HCT116 (cell line): ENCODE data around the gene BFSP2. TPM values are rescaled to one million over a fixed set of nuclear protein-coding genes. Genes with fewer than 3 reads are reported as not detected.
A peak's percentile ranks its signal among the peaks of the same experiment; 100 is the strongest.

Experiments
- ATAC-seq: fragments of 200-7000 bp; cut with Tn5 transposase; 2 replicates; pipeline ENCODE4 v1.9.1; 2020; ENCODE audit warnings: mild to moderate bottlenecking, moderate library complexity
- BruUV-seq: library from RNA; stranded (reverse); fragments of 400-500 nt; replicated peaks from 2 replicates; lab custom pipeline; 2021; lab: Mats Ljungman, UMichigan
- CTCF ChIA-PET: fragments of 300-600 bp; sonication (Branson Sonifier 250); formaldehyde crosslinking; loops from one replicate; lab custom pipeline; 2021; ENCODE audit warnings: antibody characterized with exemption; lab: Charles Lee
- POLR2A ChIA-PET: fragments of 300-600, 350-600 bp; sonication (Branson Sonifier 250); formaldehyde crosslinking; loops from one replicate; lab custom pipeline; 2021; ENCODE audit warnings: antibody characterized with exemption; lab: Charles Lee
- RAD21 ChIA-PET, 2 experiments: fragments of 300-600 bp; sonication (Branson Sonifier 250); formaldehyde crosslinking; loops; one replicate each; lab custom pipeline; 2023; ENCODE audit warnings: low total read pairs in 2 of 2; ENCODE audit not compliant: uncharacterized antibody in 2 of 2, unreplicated experiment in 2 of 2, low non-redundant PET in 1 of 2; lab: Charles Lee
- DNase-seq: peaks from one replicate; pipeline ENCODE4 v3.0.0-alpha.2; 2010; ENCODE audit warnings: low read depth, low spot score
- H2AFZ ChIP-seq: fragments of 200-600 bp; shearing (Covaris generic), sonication (generic); 2 replicates; pipeline ENCODE4 v1.6.1; 2017; ENCODE audit warnings: low read depth, mixed run types, mixed read lengths, antibody characterized with exemption, low read length; ENCODE audit not compliant: poor library complexity, severe bottlenecking
- H3K27ac ChIP-seq: 2 replicates; pipeline ENCODE4 v1.5.1; 2012; ENCODE audit warnings: low read depth, low read length
- H3K27me3 ChIP-seq: fragments of 200-600 bp; sonication (generic); 2 replicates; pipeline ENCODE4 v1.6.1; 2016; ENCODE audit warnings: mixed run types, low read length, mixed read lengths; ENCODE audit not compliant: insufficient read depth
- H3K36me3 ChIP-seq, 2 experiments: fragments of 200-500 bp in 1 of 2; fragments of 200-600 bp in 1 of 2; sonication (Bioruptor generic) in 1 of 2; sonication (generic) in 1 of 2; 2 replicates each; pipeline versions ENCODE4 v1.5.1 to v1.6.1; 2014 to 2016; ENCODE audit warnings: low read length in 2 of 2, inconsistent platforms in 1 of 2, mixed read lengths in 1 of 2, mixed run types in 1 of 2; ENCODE audit not compliant: insufficient read depth in 2 of 2, control insufficient read depth in 1 of 2
- H3K4me1 ChIP-seq, 2 experiments: fragments of 200-600 bp in 1 of 2; sonication (generic) in 1 of 2; 2 replicates each; pipeline versions ENCODE4 v1.5.1 to v1.6.1; 2012 to 2017; ENCODE audit warnings: low read length in 2 of 2, inconsistent platforms in 1 of 2, mild to moderate bottlenecking in 1 of 2, mixed read lengths in 1 of 2, mixed run types in 1 of 2, moderate library complexity in 1 of 2; ENCODE audit not compliant: insufficient read depth in 2 of 2, control insufficient read depth in 1 of 2
- H3K4me2 ChIP-seq: fragments of 200-600 bp; sonication (generic); 2 replicates; pipeline ENCODE4 v1.6.1; 2017; ENCODE audit warnings: mixed run types, low read length, mixed read lengths
- H3K4me3 ChIP-seq, 2 experiments: fragments of 200-600 bp in 1 of 2; sonication (generic) in 1 of 2; replicated peaks in 1 of 2; 2 replicates each; pipeline ENCODE4 v1.5.1; 2011 to 2016; ENCODE audit warnings: low read length in 2 of 2, control low read depth in 1 of 2, low read depth in 1 of 2, mild to moderate bottlenecking in 1 of 2, mixed read lengths in 1 of 2, mixed run types in 1 of 2
- H3K79me2 ChIP-seq: fragments of 200-600 bp; sonication (generic); 2 replicates; pipeline ENCODE4 v1.6.1; 2017; ENCODE audit warnings: mild to moderate bottlenecking, mixed run types, low read length, moderate library complexity, mixed read lengths; ENCODE audit not compliant: insufficient read depth
- H3K9ac ChIP-seq: fragments of 200-600 bp; sonication (generic); 2 replicates; pipeline ENCODE4 v1.6.1; 2016; ENCODE audit warnings: low read length, mixed read lengths
- H3K9me2 ChIP-seq: fragments of 200-600 bp; sonication (generic), shearing (Covaris generic); 2 replicates; pipeline ENCODE4 v1.6.1; 2017; ENCODE audit warnings: mixed run types, mild to moderate bottlenecking, moderate library complexity; ENCODE audit not compliant: insufficient read depth
- H3K9me3 ChIP-seq, 2 experiments: fragments of 200-500 bp in 1 of 2; fragments of 200-600 bp in 1 of 2; sonication (Bioruptor generic) in 1 of 2; sonication (generic) in 1 of 2; 2 replicates each; pipeline ENCODE4 v1.6.1; 2014 to 2017; ENCODE audit warnings: low read length in 2 of 2, mixed read lengths in 2 of 2, inconsistent platforms in 1 of 2, low read depth in 1 of 2, mild to moderate bottlenecking in 1 of 2, mixed run types in 1 of 2, moderate library complexity in 1 of 2; ENCODE audit not compliant: control insufficient read depth in 1 of 2, insufficient read depth in 1 of 2
- H4K20me1 ChIP-seq: fragments of 200-600 bp; sonication (generic), shearing (Covaris generic); 2 replicates; pipeline ENCODE4 v1.6.1; 2017; ENCODE audit warnings: mixed run types, mild to moderate bottlenecking, moderate library complexity; ENCODE audit not compliant: insufficient read depth
- CBX3 ChIP-seq: IDR thresholded peaks from 2 replicates; pipeline ENCODE4 v1.6.1; 2012; ENCODE audit warnings: low read depth
- ELF1 ChIP-seq: IDR thresholded peaks from 2 replicates; pipeline ENCODE4 v1.6.1; 2012; ENCODE audit warnings: low read depth, borderline replicate concordance
- EZH2phosphoT487 ChIP-seq: fragments of 200-600 bp; IDR thresholded peaks from 2 replicates; pipeline ENCODE4 v1.6.1; 2018; ENCODE audit warnings: antibody characterized with exemption, borderline replicate concordance
- MAX ChIP-seq: IDR thresholded peaks from 2 replicates; pipeline ENCODE4 v1.6.1; 2012
- POLR2AphosphoS5 ChIP-seq: IDR thresholded peaks from 2 replicates; pipeline ENCODE4 v1.6.1; 2011; ENCODE audit warnings: mild to moderate bottlenecking, low read depth, low read length, moderate library complexity
- RAD21 ChIP-seq: IDR thresholded peaks from 2 replicates; pipeline ENCODE4 v1.6.1; 2012; ENCODE audit warnings: low read depth, mild to moderate bottlenecking
- REST ChIP-seq: IDR thresholded peaks from 2 replicates; pipeline ENCODE4 v1.6.1; 2012; ENCODE audit warnings: low read depth
- SIN3A ChIP-seq: IDR thresholded peaks from 2 replicates; pipeline ENCODE4 v1.6.1; 2012; ENCODE audit warnings: low read depth
- SP1 ChIP-seq: IDR thresholded peaks from 2 replicates; pipeline ENCODE4 v1.6.1; 2012; ENCODE audit warnings: low read depth
- SRF ChIP-seq: IDR thresholded peaks from 2 replicates; pipeline ENCODE4 v1.6.1; 2012; ENCODE audit warnings: low read depth
- TCF7L2 ChIP-seq: IDR thresholded peaks from 2 replicates; pipeline ENCODE4 v1.7.0; 2011; ENCODE audit warnings: borderline replicate concordance, inconsistent platforms; ENCODE audit not compliant: insufficient read depth, insufficient read length; ENCODE audit errors: extremely low read depth
- ZBTB33 ChIP-seq: IDR thresholded peaks from 2 replicates; pipeline ENCODE4 v1.6.1; 2011; ENCODE audit warnings: mild to moderate bottlenecking, low read length, moderate library complexity; ENCODE audit not compliant: insufficient replicate concordance; ENCODE audit errors: extremely low read depth
- ZNF274 ChIP-seq: fragments of 200-500 bp; sonication (Bioruptor generic); IDR thresholded peaks from 2 replicates; pipeline ENCODE4 v1.6.1; 2014; ENCODE audit warnings: mild to moderate bottlenecking, low read depth, low read length, inconsistent platforms
- intact Hi-C: fragments of 100-400 bp; cut with micrococcal nuclease; formaldehyde crosslinking; loops from 2 replicates; pipeline ENCODE4 v1.10.0; 2022
- total RNA-seq: library from RNA; stranded (reverse); gene quantifications from one replicate; pipeline ENCODE4 v1.2.1, GENCODE V29; 2021; ENCODE audit not compliant: unreplicated experiment

Gene BFSP2
- total RNA-seq, 1 experiment from 2014 or later: not detected

GRCh38 chr3:133477487-133477886, 77.6 kb downstream of the BFSP2 start:
- Histone ChIP-seq H2AFZ (no peak overlapping the region), H3K4me1 (peaks cover 13 to 37% of the 10 kb centered on the region in 2 experiments), H3K27ac (no peak overlapping the region), H3K4me3 (no peak overlapping the region), H3K9me2 (no peaks in the 10 kb centered on the region)
- intact Hi-C loops: no loop called here
- BruUV-seq: no TSS peak
- ChIA-PET CTCF (no interaction called here), POLR2A (interaction anchor here (1.5 kb wide), 1 partner anchor 12 kb away, joined by 3 read pairs; no protein-coding TSS in a partner anchor)
- TF ChIP-seq SIN3A (no peak), SRF (no peak), POLR2AphosphoS5 (no peak), CBX3 (no peak), RAD21 (no peak), MAX (no peak), SP1 (no peak)
- TF ChIP-seq, all 23 proteins: peak for 0
- Histone ChIP-seq H3K79me2 (no peaks in the 10 kb centered on the region), H3K36me3 (no peaks in the 10 kb centered on the region), H3K9ac (no peak overlapping the region), H3K9me3 (no peaks in the 10 kb centered on the region), H4K20me1 (no peaks in the 10 kb centered on the region), H3K4me2 (no peak overlapping the region), H3K27me3 (no peaks in the 10 kb centered on the region)
- no peak for ATAC-seq
- DNase-seq: no peak
- RAD21 ChIA-PET: no interaction called here

GRCh38 chr3:133478624-133479023, 78.8 kb downstream of the BFSP2 start:
- H3K27ac ChIP-seq: no peak overlapping the region
- no peaks in the 10 kb centered on the region for H3K27me3 ChIP-seq
- H3K4me1 ChIP-seq: peaks cover 13 to 37% of the 10 kb centered on the region in 2 experiments
- no peak overlapping the region for H3K4me2 ChIP-seq
- no peaks in the 10 kb centered on the region for H3K79me2 ChIP-seq
- no peaks in the 10 kb centered on the region for H3K36me3 ChIP-seq
- BruUV-seq: no TSS peak
- ATAC-seq: no peak
- H3K9ac ChIP-seq: no peak overlapping the region
- CTCF ChIA-PET: no interaction called here
- no peak overlapping the region for H3K4me3 ChIP-seq
- no peak for DNase-seq
- H2AFZ ChIP-seq: peak overlapping the region; percentile 41
- H3K9me2 ChIP-seq: no peaks in the 10 kb centered on the region
- no peaks in the 10 kb centered on the region for H3K9me3 ChIP-seq
- POLR2A ChIA-PET: interaction anchor here (1.7 kb wide), 1 partner anchor 94 kb away, joined by 8 read pairs; the partner anchor contains the start of gene CDV3
- no peaks in the 10 kb centered on the region for H4K20me1 ChIP-seq
- RAD21 ChIA-PET: no interaction called here
- intact Hi-C loops: no loop called here
- TF ChIP-seq TCF7L2 (no peak), ELF1 (no peak), ZBTB33 (no peak), POLR2AphosphoS5 (no peak), EZH2phosphoT487 (no peak), ZNF274 (no peak), SIN3A (no peak), REST (no peak)
